HL-60 (cell line): ENCODE measurements around the gene TMEM135.

Experiments
- GABPA ChIP-seq: IDR thresholded peaks from 2 replicates; pipeline ENCODE4 v1.6.1; 2012; ENCODE audit warnings: low read depth
- POLR2AphosphoS5 ChIP-seq: IDR thresholded peaks from 2 replicates; pipeline ENCODE4 v1.6.1; 2012; ENCODE audit warnings: low read depth
- SPI1 ChIP-seq: IDR thresholded peaks from 2 replicates; pipeline ENCODE4 v1.6.1; 2012; ENCODE audit warnings: low read depth, mild to moderate bottlenecking, borderline replicate concordance
- TF ChIP-seq, protein P1 (sequence below): IDR thresholded peaks from one replicate; pipeline ENCODE4 v1.5.1; 2011; ENCODE audit warnings: low read length, control low read depth, inconsistent platforms; ENCODE audit not compliant: insufficient read depth
- TF ChIP-seq, protein P2 (sequence below): IDR thresholded peaks from 2 replicates; pipeline ENCODE4 v1.6.1; 2012; ENCODE audit warnings: low read depth; ENCODE audit not compliant: insufficient replicate concordance

- TF ChIP-seq, protein P1, sequence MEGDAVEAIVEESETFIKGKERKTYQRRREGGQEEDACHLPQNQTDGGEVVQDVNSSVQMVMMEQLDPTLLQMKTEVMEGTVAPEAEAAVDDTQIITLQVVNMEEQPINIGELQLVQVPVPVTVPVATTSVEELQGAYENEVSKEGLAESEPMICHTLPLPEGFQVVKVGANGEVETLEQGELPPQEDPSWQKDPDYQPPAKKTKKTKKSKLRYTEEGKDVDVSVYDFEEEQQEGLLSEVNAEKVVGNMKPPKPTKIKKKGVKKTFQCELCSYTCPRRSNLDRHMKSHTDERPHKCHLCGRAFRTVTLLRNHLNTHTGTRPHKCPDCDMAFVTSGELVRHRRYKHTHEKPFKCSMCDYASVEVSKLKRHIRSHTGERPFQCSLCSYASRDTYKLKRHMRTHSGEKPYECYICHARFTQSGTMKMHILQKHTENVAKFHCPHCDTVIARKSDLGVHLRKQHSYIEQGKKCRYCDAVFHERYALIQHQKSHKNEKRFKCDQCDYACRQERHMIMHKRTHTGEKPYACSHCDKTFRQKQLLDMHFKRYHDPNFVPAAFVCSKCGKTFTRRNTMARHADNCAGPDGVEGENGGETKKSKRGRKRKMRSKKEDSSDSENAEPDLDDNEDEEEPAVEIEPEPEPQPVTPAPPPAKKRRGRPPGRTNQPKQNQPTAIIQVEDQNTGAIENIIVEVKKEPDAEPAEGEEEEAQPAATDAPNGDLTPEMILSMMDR = no peak
- TF ChIP-seq, protein P2, sequence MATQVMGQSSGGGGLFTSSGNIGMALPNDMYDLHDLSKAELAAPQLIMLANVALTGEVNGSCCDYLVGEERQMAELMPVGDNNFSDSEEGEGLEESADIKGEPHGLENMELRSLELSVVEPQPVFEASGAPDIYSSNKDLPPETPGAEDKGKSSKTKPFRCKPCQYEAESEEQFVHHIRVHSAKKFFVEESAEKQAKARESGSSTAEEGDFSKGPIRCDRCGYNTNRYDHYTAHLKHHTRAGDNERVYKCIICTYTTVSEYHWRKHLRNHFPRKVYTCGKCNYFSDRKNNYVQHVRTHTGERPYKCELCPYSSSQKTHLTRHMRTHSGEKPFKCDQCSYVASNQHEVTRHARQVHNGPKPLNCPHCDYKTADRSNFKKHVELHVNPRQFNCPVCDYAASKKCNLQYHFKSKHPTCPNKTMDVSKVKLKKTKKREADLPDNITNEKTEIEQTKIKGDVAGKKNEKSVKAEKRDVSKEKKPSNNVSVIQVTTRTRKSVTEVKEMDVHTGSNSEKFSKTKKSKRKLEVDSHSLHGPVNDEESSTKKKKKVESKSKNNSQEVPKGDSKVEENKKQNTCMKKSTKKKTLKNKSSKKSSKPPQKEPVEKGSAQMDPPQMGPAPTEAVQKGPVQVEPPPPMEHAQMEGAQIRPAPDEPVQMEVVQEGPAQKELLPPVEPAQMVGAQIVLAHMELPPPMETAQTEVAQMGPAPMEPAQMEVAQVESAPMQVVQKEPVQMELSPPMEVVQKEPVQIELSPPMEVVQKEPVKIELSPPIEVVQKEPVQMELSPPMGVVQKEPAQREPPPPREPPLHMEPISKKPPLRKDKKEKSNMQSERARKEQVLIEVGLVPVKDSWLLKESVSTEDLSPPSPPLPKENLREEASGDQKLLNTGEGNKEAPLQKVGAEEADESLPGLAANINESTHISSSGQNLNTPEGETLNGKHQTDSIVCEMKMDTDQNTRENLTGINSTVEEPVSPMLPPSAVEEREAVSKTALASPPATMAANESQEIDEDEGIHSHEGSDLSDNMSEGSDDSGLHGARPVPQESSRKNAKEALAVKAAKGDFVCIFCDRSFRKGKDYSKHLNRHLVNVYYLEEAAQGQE = no peak
- no peak for TF ChIP-seq POLR2AphosphoS5
- TF ChIP-seq GABPA = no peak
- TF ChIP-seq SPI1 = no peak
These were observed 156.2 kb downstream of the TMEM135 start for GRCh38 chr11:87193756-87194470.
